ENCODE measurements around the gene SKOR1. TPM values are rescaled to one million over a fixed set of nuclear protein-coding genes. Genes with fewer than 3 reads are reported as not detected.

SKOR1 gene
- total and polyA plus RNA-seq, 2 of the 13 experiments (the other 11 are each of a cell fraction or from before 2014, with no cell fraction given), result 0.09 to 0.11 TPM

DNA sequence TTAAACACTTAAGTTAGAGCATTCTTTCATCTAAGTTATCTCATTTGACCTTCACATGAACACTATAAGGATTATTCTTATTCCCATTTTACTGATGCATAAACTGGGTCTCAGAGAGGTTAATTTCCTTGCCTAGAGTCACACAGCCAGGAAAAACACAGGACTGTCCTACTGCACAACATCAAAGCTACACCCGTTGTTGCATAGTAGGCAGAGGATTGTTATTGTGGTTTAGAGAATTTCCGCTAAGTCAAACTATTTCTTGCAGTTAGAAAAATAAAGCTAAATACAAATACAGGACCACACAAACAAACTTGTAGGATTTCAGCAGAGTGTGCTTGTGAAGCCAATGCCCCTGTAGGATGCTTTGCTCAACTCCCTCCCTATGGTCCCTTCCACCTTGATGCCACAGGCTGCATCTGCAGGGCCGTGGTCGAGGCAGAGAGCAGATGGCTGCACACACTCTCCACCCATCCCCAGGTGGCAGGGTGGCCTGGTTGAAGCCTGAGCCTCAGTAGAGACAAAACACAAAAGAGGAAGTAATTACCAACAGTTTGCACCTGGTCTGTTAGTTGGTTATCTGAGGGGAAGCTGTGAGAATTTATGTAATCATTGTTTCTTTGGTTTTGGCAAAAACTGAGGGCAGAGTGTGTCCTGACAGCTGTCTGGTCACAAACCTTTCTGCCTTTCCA lies 41.1 kb upstream of the SKOR1 start:
- Histone ChIP-seq H4K20me1 (ENCODE audit: insufficient read depth, low read length) (no peaks in the 10 kb centered on the region), H3K4me2 (ENCODE audit: low read depth, low read length) (no peak overlapping the region), H3K79me2 (ENCODE audit: insufficient read depth, low read length) (no peaks in the 10 kb centered on the region), H3K4me3 (replicated peaks in 1 of 3; ENCODE audit: insufficient read depth in 1 of 3, low read depth in 2 of 3, low read length in 3 of 3) (no peak overlapping the region), H3K9ac (ENCODE audit: insufficient read depth, low read depth, low read length) (no peak overlapping the region), H2AFZ (ENCODE audit: low read length) (no peak overlapping the region), H3K27ac (ENCODE audit: extremely low read length, insufficient read depth, low read length) (no peak overlapping the region), H3K36me3 (replicated peaks in 1 of 2; ENCODE audit: control insufficient read depth in 1 of 2, insufficient read depth in 2 of 2, low read length in 2 of 2) (no peaks in the 10 kb centered on the region; a peak in 2 of 5 replicates), H3K4me1 (ENCODE audit: insufficient read depth, low read length) (no peaks in the 10 kb centered on the region), H3K27me3 (ENCODE audit: control insufficient read depth in 1 of 2, insufficient read depth in 2 of 2, low read length in 2 of 2) (no peaks in the 10 kb centered on the region), H3K9me3 (ENCODE audit: low read length) (no peaks in the 10 kb centered on the region)
- no TSS peak for BruUV-seq (replicated peaks)
- in situ Hi-C loops (cut with HindIII; ENCODE audit: extremely low pct_ligation_motif_present, low pct_unique_long_range_greater_than_20kb), result no loop called here
- DNase-seq (ENCODE audit: low spot score) (no peak), FAIRE-seq (no peak), ATAC-seq (no peak)
- TF ChIP-seq ZNF484 (CRISPR knock-in tag; IDR thresholded peaks at IDR 0.05; ENCODE audit: borderline replicate concordance, low read depth) (no peak), SPEN (CRISPR knock-in tag; IDR thresholded peaks at IDR 0.05; ENCODE audit: low read depth) (no peak), PCBP2 (optimal IDR thresholded peaks at IDR 0.05; ENCODE audit: low read depth, low read length, poor library complexity, severe bottlenecking) (no peak), NCOR1 (IDR thresholded peaks at IDR 0.05; ENCODE audit: borderline replicate concordance, low read length) (no peak), NPAS2 (CRISPR knock-in tag; IDR thresholded peaks at IDR 0.05; ENCODE audit: borderline replicate concordance) (no peak), NFIC (IDR thresholded peaks at IDR 0.05; ENCODE audit: low read length) (no peak), ELF3 (CRISPR knock-in tag; IDR thresholded peaks at IDR 0.05) (no peak), MEIS2 (CRISPR knock-in tag; IDR thresholded peaks at IDR 0.05) (no peak), PRMT3 (CRISPR knock-in tag; IDR thresholded peaks at IDR 0.05; ENCODE audit: borderline replicate concordance, low read depth) (no peak), SSRP1 (CRISPR knock-in tag; IDR thresholded peaks at IDR 0.05) (no peak), SMAD3 (CRISPR knock-in tag; IDR thresholded peaks at IDR 0.05) (no peak), TAF1 (CRISPR knock-in tag; IDR thresholded peaks at IDR 0.05) (no peak), PHF20 (CRISPR knock-in tag; IDR thresholded peaks at IDR 0.05) (no peak), ZBTB42 (CRISPR knock-in tag; IDR thresholded peaks at IDR 0.05) (no peak), GPN1 (CRISPR knock-in tag; IDR thresholded peaks at IDR 0.05; ENCODE audit: borderline replicate concordance) (no peak), ZNF761 (CRISPR knock-in tag; conservative IDR thresholded peaks at IDR 0.05) (no peak), ZNF512B (CRISPR knock-in tag; IDR thresholded peaks at IDR 0.05; ENCODE audit: borderline replicate concordance) (no peak)
- TF ChIP-seq, protein P1, sequence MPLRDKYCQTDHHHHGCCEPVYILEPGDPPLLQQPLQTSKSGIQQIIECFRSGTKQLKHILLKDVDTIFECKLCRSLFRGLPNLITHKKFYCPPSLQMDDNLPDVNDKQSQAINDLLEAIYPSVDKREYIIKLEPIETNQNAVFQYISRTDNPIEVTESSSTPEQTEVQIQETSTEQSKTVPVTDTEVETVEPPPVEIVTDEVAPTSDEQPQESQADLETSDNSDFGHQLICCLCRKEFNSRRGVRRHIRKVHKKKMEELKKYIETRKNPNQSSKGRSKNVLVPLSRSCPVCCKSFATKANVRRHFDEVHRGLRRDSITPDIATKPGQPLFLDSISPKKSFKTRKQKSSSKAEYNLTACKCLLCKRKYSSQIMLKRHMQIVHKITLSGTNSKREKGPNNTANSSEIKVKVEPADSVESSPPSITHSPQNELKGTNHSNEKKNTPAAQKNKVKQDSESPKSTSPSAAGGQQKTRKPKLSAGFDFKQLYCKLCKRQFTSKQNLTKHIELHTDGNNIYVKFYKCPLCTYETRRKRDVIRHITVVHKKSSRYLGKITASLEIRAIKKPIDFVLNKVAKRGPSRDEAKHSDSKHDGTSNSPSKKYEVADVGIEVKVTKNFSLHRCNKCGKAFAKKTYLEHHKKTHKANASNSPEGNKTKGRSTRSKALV (CRISPR knock-in tag; IDR thresholded peaks at IDR 0.05), result no peak
- TF ChIP-seq, protein P2, sequence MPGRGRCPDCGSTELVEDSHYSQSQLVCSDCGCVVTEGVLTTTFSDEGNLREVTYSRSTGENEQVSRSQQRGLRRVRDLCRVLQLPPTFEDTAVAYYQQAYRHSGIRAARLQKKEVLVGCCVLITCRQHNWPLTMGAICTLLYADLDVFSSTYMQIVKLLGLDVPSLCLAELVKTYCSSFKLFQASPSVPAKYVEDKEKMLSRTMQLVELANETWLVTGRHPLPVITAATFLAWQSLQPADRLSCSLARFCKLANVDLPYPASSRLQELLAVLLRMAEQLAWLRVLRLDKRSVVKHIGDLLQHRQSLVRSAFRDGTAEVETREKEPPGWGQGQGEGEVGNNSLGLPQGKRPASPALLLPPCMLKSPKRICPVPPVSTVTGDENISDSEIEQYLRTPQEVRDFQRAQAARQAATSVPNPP (CRISPR knock-in tag; IDR thresholded peaks at IDR 0.05), result no peak
- WGBS (ENCODE audit: low lambda C conversion rate), result 93% methylated on average over 4 of the region's 4 CpGs
- intact Hi-C loops (cut with micrococcal nuclease; ENCODE audit: unreplicated experiment), result no loop called here
- CTCF ChIA-PET (ENCODE audit: low intra/inter-chr PET ratio, low total read pairs), result no interaction called here
- POLR2A ChIA-PET, result no interaction called here

All from HepG2 (cell line).